Caco-2 (cell line): Measurements from ENCODE around the gene PALB2. TPM values are rescaled to one million over a fixed set of nuclear protein-coding genes. Genes with fewer than 3 reads are reported as not detected.

Experiments used
- BruUV-seq: library from RNA; stranded (reverse); fragments of 400-500 nt; replicated peaks from 2 replicates; lab custom pipeline; 2021; lab: Mats Ljungman, UMichigan
- CTCF ChIA-PET: fragments of 300-600 bp; sonication (Branson Sonifier 250); formaldehyde crosslinking; loops from one replicate; lab custom pipeline; 2022; ENCODE audit warnings: antibody characterized with exemption; lab: Charles Lee
- POLR2A ChIA-PET: fragments of 300-600 bp; sonication (Branson Sonifier 250); formaldehyde crosslinking; loops from one replicate; lab custom pipeline; 2022; ENCODE audit warnings: antibody characterized with exemption; lab: Charles Lee
- DNase-seq, 2 experiments: peaks; one replicate each; pipeline versions ENCODE4 v3.0.0 to v3.0.0-alpha.2; 2020 to 2022
- H3K27me3 ChIP-seq: replicated peaks from 2 replicates; pipeline ENCODE4 v1.6.0; 2011; ENCODE audit warnings: low read length; ENCODE audit not compliant: control insufficient read depth, insufficient read depth
- H3K36me3 ChIP-seq: 2 replicates; pipeline ENCODE4 v1.5.1; 2011; ENCODE audit warnings: low read length; ENCODE audit not compliant: control insufficient read depth, insufficient read depth
- H3K4me1 ChIP-seq: fragments of 250-450 bp; sonication (Bioruptor Pico); 2 replicates; pipeline ENCODE4 v1.5.1; 2020; ENCODE audit warnings: mild to moderate bottlenecking
- H3K4me3 ChIP-seq: 2 replicates; pipeline ENCODE4 v1.5.1; 2011; ENCODE audit warnings: low read depth, mild to moderate bottlenecking, control low read depth, low read length
- H3K9me3 ChIP-seq: fragments of 250-450 bp; sonication (Bioruptor Pico); 2 replicates; pipeline ENCODE4 v1.5.1; 2020; ENCODE audit warnings: mild to moderate bottlenecking, moderate library complexity
- H3K27ac Mint-ChIP-seq: one replicate; pipeline ENCODE4 v1.8.0; 2022; ENCODE audit warnings: mixed read lengths; ENCODE audit not compliant: unreplicated experiment
- H3K27me3 Mint-ChIP-seq: one replicate; pipeline ENCODE4 v1.8.0; 2022; ENCODE audit warnings: mixed read lengths; ENCODE audit not compliant: insufficient read depth, unreplicated experiment
- H3K36me3 Mint-ChIP-seq: one replicate; pipeline ENCODE4 v1.8.0; 2022; ENCODE audit warnings: mild to moderate bottlenecking, mixed read lengths; ENCODE audit not compliant: insufficient read depth, unreplicated experiment
- H3K4me1 Mint-ChIP-seq: one replicate; pipeline ENCODE4 v1.8.0; 2022; ENCODE audit warnings: low read depth, mixed read lengths; ENCODE audit not compliant: unreplicated experiment
- H3K4me3 Mint-ChIP-seq: one replicate; pipeline ENCODE4 v1.8.0; 2022; ENCODE audit warnings: mild to moderate bottlenecking, moderate library complexity, mixed read lengths; ENCODE audit not compliant: unreplicated experiment
- H3K9me3 Mint-ChIP-seq: one replicate; pipeline ENCODE4 v1.8.0; 2022; ENCODE audit warnings: mixed read lengths; ENCODE audit not compliant: unreplicated experiment
- CTCF ChIP-seq, 2 experiments: fragments of 200-600 bp in 1 of 2; IDR thresholded peaks; 1 replicate in 1 of 2; 2 replicates in 1 of 2; pipeline versions ENCODE4 v1.5.1 to v1.8.0; 2011 to 2022; ENCODE audit warnings: antibody characterized with exemption in 1 of 2, control low read depth in 1 of 2, inconsistent platforms in 1 of 2, low read depth in 1 of 2, low read length in 1 of 2, mild to moderate bottlenecking in 1 of 2, moderate library complexity in 1 of 2; ENCODE audit not compliant: insufficient read depth in 1 of 2, severe bottlenecking in 1 of 2, unreplicated experiment in 1 of 2
- intact Hi-C: fragments of 100-400 bp; cut with micrococcal nuclease; formaldehyde crosslinking; loops from one replicate; pipeline ENCODE4 v1.10.0; 2022; ENCODE audit not compliant: unreplicated experiment
- total RNA-seq: library from RNA; stranded (reverse); gene quantifications from 2 replicates; pipeline ENCODE4 v1.2.3, GENCODE V29; 2022

The PALB2 gene
- total RNA-seq, 1 experiment from 2014 or later: 20.5 TPM

GRCh38 chr16:23679986-23680336 lies 38.9 kb upstream of the PALB2 start:
- no TSS peak for BruUV-seq
- intact Hi-C loops: loop anchor here (5.0 kb wide), 2 partner anchors 38 to 857 kb away; partner anchors contain the start of genes DCTN5, PALB2 and RBBP6
- POLR2A ChIA-PET: interaction anchor here (0.9 to 1.4 kb wide), 2 partner anchors 11 to 123 kb away, joined by 3 to 5 read pairs; partner anchors contain the start of genes EARS2 and UBFD1

GRCh38 chr16:23679274-23679985 lies 38.3 kb upstream of the PALB2 start:
- no peaks in the 10 kb centered on the region for H3K27me3 ChIP-seq
- intact Hi-C loops: loop anchor here (5.0 kb wide), 2 partner anchors 37 to 858 kb away; partner anchors contain the start of genes DCTN5, PALB2 and RBBP6
- Mint-ChIP-seq H3K27me3 (no peaks in the 10 kb centered on the region), H3K36me3 (peaks cover 58% of the 10 kb centered on the region), H3K4me1 (peaks cover 5% of the 10 kb centered on the region), H3K9me3 (no peaks in the 10 kb centered on the region), H3K4me3 (peak overlapping the region; percentile 99), H3K27ac (peak overlapping the region; percentile 98)
- no peaks in the 10 kb centered on the region for H3K9me3 ChIP-seq
- no peak for TF ChIP-seq CTCF (IDR thresholded peaks at IDR 0.05; ENCODE audit: insufficient read depth in 1 of 2, low read depth in 1 of 2, low read length in 1 of 2, severe bottlenecking in 1 of 2, unreplicated experiment in 1 of 2)
- peaks cover 19% of the 10 kb centered on the region for H3K4me1 ChIP-seq
- no TSS peak for BruUV-seq
- peak overlapping the region; percentile 83 for H3K4me3 ChIP-seq
- CTCF ChIA-PET: interaction anchor here (0.5 to 1.4 kb wide), 2 partner anchors 17 to 331 kb away, joined by 3 to 6 read pairs; no protein-coding TSS in a partner anchor
- POLR2A ChIA-PET: interaction anchor here (0.9 to 1.4 kb wide), 2 partner anchors 11 to 122 kb away, joined by 3 to 5 read pairs; partner anchors contain the start of genes EARS2 and UBFD1
- peaks cover 5% of the 10 kb centered on the region for H3K36me3 ChIP-seq
- DNase-seq: peak; percentile 55 to 69

More at GRCh38 chr16:23679986-23680336, 38.9 kb upstream of the PALB2 start:
- Mint-ChIP-seq H3K36me3 (peaks cover 63% of the 10 kb centered on the region), H3K4me1 (peaks cover 5% of the 10 kb centered on the region), H3K9me3 (no peaks in the 10 kb centered on the region), H3K27ac (peak overlapping the region; percentile 98), H3K4me3 (peak overlapping the region; percentile 99), H3K27me3 (no peaks in the 10 kb centered on the region)
- no peak for DNase-seq
- TF ChIP-seq CTCF (IDR thresholded peaks at IDR 0.05; ENCODE audit: insufficient read depth in 1 of 2, low read depth in 1 of 2, low read length in 1 of 2, severe bottlenecking in 1 of 2, unreplicated experiment in 1 of 2): no peak
- Histone ChIP-seq H3K27me3 (no peaks in the 10 kb centered on the region), H3K4me3 (peak overlapping the region; percentile 83), H3K4me1 (peaks cover 19% of the 10 kb centered on the region), H3K36me3 (peaks cover 5% of the 10 kb centered on the region), H3K9me3 (no peaks in the 10 kb centered on the region)
- CTCF ChIA-PET: no interaction called here

- Mint-ChIP-seq H3K4me1 (peaks cover 5% of the 10 kb centered on the region), H3K36me3 (peaks cover 50% of the 10 kb centered on the region), H3K9me3 (no peaks in the 10 kb centered on the region), H3K27ac (peak within 1 kb of the TSS; percentile 98), H3K4me3 (peak within 1 kb of the TSS; percentile 99), H3K27me3 (no peaks in the 10 kb centered on the region)
- Histone ChIP-seq H3K9me3 (no peaks in the 10 kb centered on the region), H3K4me1 (peaks cover 19% of the 10 kb centered on the region), H3K4me3 (peak within 1 kb of the TSS; percentile 83), H3K27me3 (no peaks in the 10 kb centered on the region), H3K36me3 (peaks cover 5% of the 10 kb centered on the region)
- ChIA-PET CTCF (interaction anchor here (0.5 to 1.4 kb wide), 2 partner anchors 16 to 332 kb away, joined by 3 to 6 read pairs; no protein-coding TSS in a partner anchor), POLR2A (interaction anchor here (0.9 to 1.5 kb wide), 3 partner anchors 12 to 121 kb away, joined by 3 to 5 read pairs (median 3); partner anchors contain the start of genes EARS2 and UBFD1)
- intact Hi-C loops: loop anchor here (5.0 kb wide), 2 partner anchors 36 to 859 kb away; partner anchors contain the start of genes DCTN5, PALB2 and RBBP6
- TF ChIP-seq CTCF (IDR thresholded peaks at IDR 0.05; ENCODE audit: insufficient read depth in 1 of 2, low read depth in 1 of 2, low read length in 1 of 2, severe bottlenecking in 1 of 2, unreplicated experiment in 1 of 2): peak in 1 of 2 experiments; percentile 31
- peak; percentile 90 to 92 for DNase-seq
- BruUV-seq: TSS peak; percentile 33
Measured at GRCh38 chr16:23678430-23679273, 37.5 kb upstream of the PALB2 start, which contains the start of gene PLK1. Gene PLK1, plus strand, starts transcription at chr16:23678889. Its CDS starts 44 bp downstream, at chr16:23678933.
